IPS-NIHi7 (cell line): ENCODE results near the gene CCDC57.
A peak's percentile ranks its signal among the peaks of the same experiment; 100 is the strongest.
"Not testable (repeated sequence)": the region's sequence is repeated elsewhere in the genome, so short reads cannot be mapped to it uniquely, and the experiment has no call there.

ENCODE experiments used
- DNase-seq: peaks from one replicate; pipeline ENCODE4 v3.0.0; 2012; ENCODE audit warnings: mixed read lengths; ENCODE audit errors: extremely low spot score

The CCDC57 gene

GRCh38 chr17:82202981-82203380 lies 9.7 kb downstream of the CCDC57 start:
- DNase-seq: no peak

GRCh38 chr17:82201498-82201910 lies 11.1 kb downstream of the CCDC57 start:
- no peak for DNase-seq

- DNase-seq: no peak
Measured at GRCh38 chr17:82200743-82201497, 11.7 kb downstream of the CCDC57 start.

GRCh38 chr17:82200135-82200534 lies 12.5 kb downstream of the CCDC57 start:
- DNase-seq: no peak

- no peak for DNase-seq
Measured at GRCh38 chr17:82199496-82199895, 13.1 kb downstream of the CCDC57 start.

GRCh38 chr17:82198092-82198491 lies 14.6 kb downstream of the CCDC57 start:
- no peak for DNase-seq

- no peak for DNase-seq
Measured at GRCh38 chr17:82195675-82196672, 16.7 kb downstream of the CCDC57 start.

GRCh38 chr17:82194765-82195164 lies 17.9 kb downstream of the CCDC57 start:
- DNase-seq: no peak

- DNase-seq: no peak
Measured at GRCh38 chr17:82193520-82194220, 19.0 kb downstream of the CCDC57 start.

- DNase-seq: not testable (repeated sequence)
Measured at GRCh38 chr17:82193050-82193449, 19.6 kb downstream of the CCDC57 start.

- no peak for DNase-seq
Measured at GRCh38 chr17:82188001-82188961, 24.4 kb downstream of the CCDC57 start.

GRCh38 chr17:82187500-82187899 lies 25.1 kb downstream of the CCDC57 start:
- no peak for DNase-seq

- no peak for DNase-seq
Measured at GRCh38 chr17:82186221-82186620, 26.4 kb downstream of the CCDC57 start.

- DNase-seq: no peak
Measured at GRCh38 chr17:82184761-82185160, 27.9 kb downstream of the CCDC57 start.

- no peak for DNase-seq
Measured at GRCh38 chr17:82180776-82181528, 31.7 kb downstream of the CCDC57 start.

- DNase-seq: peak; percentile 7
Measured at GRCh38 chr17:82179946-82180475, 32.6 kb downstream of the CCDC57 start.

- peak; percentile 3 for DNase-seq
Measured at GRCh38 chr17:82179412-82179811, 33.2 kb downstream of the CCDC57 start.

GRCh38 chr17:82178499-82179261 lies 34.0 kb downstream of the CCDC57 start:
- peak; percentile 6 for DNase-seq
